SK-N-MC (cell line): ENCODE data around the gene NLGN1.

Experiments
- EZH2 ChIP-seq: fragments of 200-600 bp; sonication (generic); IDR thresholded peaks from one replicate; pipeline ENCODE4 v1.6.1; 2017; ENCODE audit warnings: antibody characterized with exemption
- FOXP2 ChIP-seq: optimal IDR thresholded peaks from 2 replicates; pipeline ENCODE3; 2011; ENCODE audit warnings: mild to moderate bottlenecking, moderate library complexity; ENCODE audit not compliant: insufficient read depth; ENCODE audit errors: extremely low read length, control extremely low read depth
- POLR2AphosphoS5 ChIP-seq: IDR thresholded peaks from 2 replicates; pipeline ENCODE4 v1.6.1; 2012; ENCODE audit warnings: mild to moderate bottlenecking, low read depth, low read length, borderline replicate concordance

- no peak for TF ChIP-seq EZH2
- TF ChIP-seq POLR2AphosphoS5, result no peak
- TF ChIP-seq FOXP2, result no peak
Measured at GRCh38 chr3:173380681-173381080, 16.9 kb upstream of the NLGN1 start.
